ENCODE results near the gene MB21D2. TPM values are rescaled to one million over a fixed set of nuclear protein-coding genes. Genes with fewer than 3 reads are reported as not detected.

Gene MB21D2
- total RNA-seq, 1 donor from 2014 or later: 42.5 TPM

GRCh38 chr3:192905980-192906678, 11.5 kb downstream of the MB21D2 start:
- peaks cover 18% of the 10 kb centered on the region for H3K4me1 Mint-ChIP-seq (ENCODE audit: low read depth, unreplicated experiment)
- no peak for TF ChIP-seq CTCF (IDR thresholded peaks at IDR 0.05; ENCODE audit: partially characterized antibody, unreplicated experiment)
- no peak for DNase-seq
- H3K4me3 Mint-ChIP-seq (ENCODE audit: unreplicated experiment): peak overlapping the region; percentile 14
- H3K27me3 Mint-ChIP-seq (ENCODE audit: unreplicated experiment): no peaks in the 10 kb centered on the region
- peak overlapping the region; percentile 62 for H3K27ac Mint-ChIP-seq (ENCODE audit: unreplicated experiment)
- no peaks in the 10 kb centered on the region for H3K36me3 Mint-ChIP-seq (ENCODE audit: unreplicated experiment)
- peaks cover 8% of the 10 kb centered on the region for H3K9me3 Mint-ChIP-seq (ENCODE audit: unreplicated experiment)

- peaks cover 8% of the 10 kb centered on the region for H3K9me3 Mint-ChIP-seq (ENCODE audit: unreplicated experiment)
- peak overlapping the region; percentile 40 for H3K4me3 Mint-ChIP-seq (ENCODE audit: unreplicated experiment)
- no peaks in the 10 kb centered on the region for H3K36me3 Mint-ChIP-seq (ENCODE audit: unreplicated experiment)
- peaks cover 18% of the 10 kb centered on the region for H3K4me1 Mint-ChIP-seq (ENCODE audit: low read depth, unreplicated experiment)
- H3K27me3 Mint-ChIP-seq (ENCODE audit: unreplicated experiment): peaks cover 3% of the 10 kb centered on the region
- no peak for DNase-seq
- peak overlapping the region; percentile 60 for H3K27ac Mint-ChIP-seq (ENCODE audit: unreplicated experiment)
- TF ChIP-seq CTCF (IDR thresholded peaks at IDR 0.05; ENCODE audit: partially characterized antibody, unreplicated experiment): no peak
Measured at GRCh38 chr3:192904632-192905289, 12.9 kb downstream of the MB21D2 start.

- DNase-seq: no peak
- Mint-ChIP-seq H3K27me3 (ENCODE audit: unreplicated experiment) (peaks cover 3% of the 10 kb centered on the region), H3K36me3 (ENCODE audit: unreplicated experiment) (peaks cover 3% of the 10 kb centered on the region), H3K27ac (ENCODE audit: unreplicated experiment) (no peak overlapping the region), H3K9me3 (ENCODE audit: unreplicated experiment) (peaks cover 10% of the 10 kb centered on the region), H3K4me3 (ENCODE audit: unreplicated experiment) (no peak overlapping the region), H3K4me1 (ENCODE audit: low read depth, unreplicated experiment) (peaks cover 24% of the 10 kb centered on the region)
- no peak for TF ChIP-seq CTCF (IDR thresholded peaks at IDR 0.05; ENCODE audit: partially characterized antibody, unreplicated experiment)
Measured at GRCh38 chr3:192902549-192902948, 15.1 kb downstream of the MB21D2 start.

GRCh38 chr3:192901435-192901834, 16.2 kb downstream of the MB21D2 start:
- Mint-ChIP-seq H3K4me1 (ENCODE audit: low read depth, unreplicated experiment) (peaks cover 21% of the 10 kb centered on the region), H3K9me3 (ENCODE audit: unreplicated experiment) (peaks cover 8% of the 10 kb centered on the region), H3K27ac (ENCODE audit: unreplicated experiment) (peak overlapping the region; percentile 34)

More at GRCh38 chr3:192901435-192901834, 16.2 kb downstream of the MB21D2 start:
- Mint-ChIP-seq H3K36me3 (ENCODE audit: unreplicated experiment) (peaks cover 3% of the 10 kb centered on the region), H3K27me3 (ENCODE audit: unreplicated experiment) (peaks cover 3% of the 10 kb centered on the region), H3K4me3 (ENCODE audit: unreplicated experiment) (no peak overlapping the region)
- no peak for DNase-seq
- TF ChIP-seq CTCF (IDR thresholded peaks at IDR 0.05; ENCODE audit: partially characterized antibody, unreplicated experiment): no peak
